ENCODE results near the gene UBE2J1.

UBE2J1 gene

DNA sequence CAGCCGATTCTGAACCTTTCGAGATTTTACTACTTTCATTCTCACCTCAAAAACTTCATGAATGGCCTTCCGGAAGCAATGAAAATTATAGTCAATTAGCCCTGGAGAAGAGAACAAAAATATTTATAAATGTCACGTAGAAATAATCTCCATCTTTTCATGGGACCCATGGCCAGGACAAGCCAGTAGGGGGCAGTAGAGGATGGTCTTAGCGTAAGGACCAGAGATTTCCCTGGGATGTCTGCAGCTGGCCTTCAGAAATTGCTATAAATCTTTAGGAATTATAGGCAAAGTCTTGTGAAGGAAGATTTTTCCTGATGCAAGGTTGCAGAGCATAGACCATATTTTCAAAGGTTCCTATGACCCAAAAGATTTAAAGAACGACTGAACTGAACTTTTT is 15.6 kb upstream of the UBE2J1 start:
- DNase-seq (ENCODE audit: low read depth, low spot score), result no peak

DNA sequence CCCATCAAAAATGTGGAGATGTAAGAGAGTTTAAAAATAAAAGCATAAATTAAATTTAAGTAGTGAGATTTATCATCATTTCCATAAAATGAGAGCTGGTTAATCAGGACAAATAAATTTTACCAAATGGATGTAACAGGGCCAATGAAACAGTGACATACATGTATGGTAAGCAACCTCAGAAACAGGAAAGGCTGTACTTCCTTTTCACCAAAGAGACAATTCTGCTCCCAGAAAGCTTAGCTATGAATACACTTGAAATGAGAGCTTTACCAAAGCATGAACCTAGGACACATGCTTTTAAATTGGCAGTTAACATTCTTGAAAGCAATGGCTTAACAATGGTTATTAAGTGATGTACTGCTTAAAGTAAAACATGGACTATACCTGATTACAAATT is 12.1 kb upstream of the UBE2J1 start:
- no peak for DNase-seq (ENCODE audit: low read depth, low spot score)

DNA sequence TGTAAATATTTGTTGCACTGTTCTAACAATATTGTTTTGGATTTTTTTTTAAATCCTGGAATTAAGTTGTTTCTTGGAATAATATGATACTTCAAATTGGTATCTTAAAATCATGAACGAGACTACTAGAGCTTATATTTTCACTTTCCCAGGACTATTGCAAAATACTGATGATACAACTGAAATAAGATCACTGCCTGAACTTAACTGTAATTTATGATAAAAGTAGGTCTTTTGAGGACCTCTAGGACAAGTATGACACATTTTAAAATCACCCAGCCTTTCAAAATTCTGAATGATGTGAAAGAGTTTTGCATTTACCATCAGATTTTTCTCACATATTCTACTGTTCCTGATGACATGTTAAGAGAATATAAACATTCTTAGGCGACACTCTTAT is 8.6 kb upstream of the UBE2J1 start:
- DNase-seq (ENCODE audit: low read depth, low spot score), result no peak

DNA sequence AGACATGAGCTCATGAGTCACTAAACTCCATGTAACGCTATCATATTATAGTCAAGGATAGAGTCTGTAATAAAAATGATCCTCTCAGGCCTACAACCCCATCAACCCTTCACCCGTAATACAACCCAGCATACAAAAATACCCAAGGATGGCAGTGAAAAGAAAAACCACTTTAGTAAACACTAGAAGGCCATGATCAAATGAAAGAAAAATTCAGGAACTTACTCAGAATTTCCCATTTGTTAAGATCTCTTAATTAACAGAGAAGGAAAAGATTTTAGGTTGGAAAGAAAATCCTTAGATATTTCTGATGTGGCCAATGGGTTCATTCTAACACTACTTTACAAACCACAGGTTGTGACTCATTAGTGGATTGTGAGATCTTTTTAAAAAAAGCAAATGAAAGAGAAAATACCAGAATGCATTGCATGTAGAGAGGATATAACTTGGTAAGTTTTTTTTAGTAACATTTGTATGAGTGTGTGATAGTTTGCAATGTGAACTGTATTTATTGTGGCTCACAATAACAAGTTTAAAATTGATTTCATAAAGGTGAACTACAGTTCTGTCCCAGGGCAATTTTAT is 8.0 kb upstream of the UBE2J1 start:
- DNase-seq (ENCODE audit: low read depth, low spot score), result no peak

DNA sequence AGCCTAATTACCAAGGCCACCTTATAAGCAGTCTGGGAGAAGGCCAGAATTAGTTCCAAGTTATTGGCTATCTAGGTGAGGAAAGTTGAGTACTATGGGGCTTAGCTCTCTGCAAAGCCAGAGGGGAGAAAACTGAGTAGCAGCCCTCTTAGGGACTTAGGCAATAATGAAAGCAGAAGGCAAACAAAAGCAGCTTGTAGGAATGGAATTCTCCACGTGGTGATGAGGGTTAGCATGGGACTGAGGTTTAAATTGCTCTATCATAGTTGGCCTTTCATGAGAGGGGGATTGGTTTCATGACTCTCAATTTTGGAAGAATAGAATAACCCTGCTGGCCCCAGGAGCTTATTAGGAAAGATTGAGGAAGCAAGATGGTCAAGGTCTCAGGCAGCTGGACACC is 7.0 kb upstream of the UBE2J1 start:
- DNase-seq (ENCODE audit: low read depth, low spot score), result no peak

DNA sequence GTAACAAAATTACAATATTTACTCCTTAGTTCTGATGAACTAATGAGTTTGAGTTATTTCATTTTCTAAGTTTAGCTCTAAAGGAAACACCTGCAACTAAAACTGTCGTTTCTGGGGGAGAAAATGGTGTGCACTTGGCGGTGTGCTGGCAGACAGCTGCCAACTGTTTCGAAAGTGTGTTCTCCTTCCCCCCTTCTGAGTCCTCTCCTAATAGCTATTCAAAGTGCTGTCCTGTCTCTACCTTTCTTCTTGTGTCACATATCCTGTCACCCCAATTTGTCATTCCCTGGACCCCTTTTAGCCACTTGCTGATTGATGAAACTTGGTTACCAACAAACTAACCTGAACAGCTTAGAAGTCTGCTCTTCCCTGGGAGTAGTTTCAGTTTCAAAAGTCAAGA is 4.9 kb upstream of the UBE2J1 start:
- no peak for DNase-seq (ENCODE audit: low read depth, low spot score)

DNA sequence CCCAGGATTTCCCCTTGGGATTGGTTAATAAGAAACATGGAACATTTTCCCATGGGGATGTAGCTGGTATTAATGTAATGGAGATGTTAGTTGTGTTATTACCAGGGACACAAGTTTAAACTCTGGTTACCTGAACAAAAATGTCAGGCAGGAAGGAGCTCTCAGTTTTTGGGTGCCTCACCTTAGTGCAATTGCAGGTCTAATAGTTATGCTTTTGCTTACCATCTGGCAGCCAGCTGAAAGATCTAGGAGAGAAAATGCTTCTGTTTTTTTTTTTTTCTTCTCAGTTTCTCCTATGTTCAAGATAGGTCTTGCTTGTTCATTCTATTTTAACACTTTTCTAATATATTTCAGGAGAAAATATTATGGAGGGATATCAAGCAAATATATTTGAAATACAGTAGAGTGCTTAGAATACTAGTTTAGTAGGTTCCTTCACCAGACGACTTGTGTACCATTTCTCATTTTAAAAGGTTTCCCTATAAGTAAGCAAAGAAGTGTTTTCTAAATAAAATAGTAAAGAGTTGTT is 4.2 kb upstream of the UBE2J1 start:
- no peak for DNase-seq (ENCODE audit: low read depth, low spot score)

DNA sequence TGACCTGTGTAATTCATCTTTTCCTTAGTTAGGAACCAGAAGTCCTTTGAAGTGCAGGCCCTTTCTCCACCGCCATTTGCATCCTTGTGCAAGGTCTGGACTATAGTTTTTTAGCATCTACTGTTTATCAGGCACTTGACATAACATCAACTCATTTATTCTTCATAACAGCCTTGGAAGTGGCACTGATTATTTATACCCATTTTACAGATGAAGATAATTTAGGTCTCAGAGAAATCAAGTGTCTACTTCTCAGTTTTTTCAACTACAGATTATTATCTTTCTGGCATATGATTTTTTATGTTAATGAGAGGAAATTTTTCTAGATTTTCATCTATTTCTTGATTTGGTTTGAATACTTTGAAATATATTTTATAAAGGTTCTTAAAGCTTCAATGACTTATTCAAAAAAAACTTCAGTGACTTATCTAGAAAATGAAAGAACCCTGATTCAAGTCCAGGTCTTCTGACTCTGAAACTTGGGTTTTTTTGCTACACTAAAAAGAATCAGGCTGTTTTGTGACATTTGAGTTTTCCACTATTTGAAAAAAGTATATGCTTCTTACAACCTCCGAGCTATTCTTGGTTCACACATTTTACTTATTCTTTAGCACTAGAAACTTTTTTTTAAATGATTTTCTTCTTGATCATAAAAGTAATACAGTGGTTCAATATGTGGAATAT is 3.1 kb upstream of the UBE2J1 start:
- no peak for DNase-seq (ENCODE audit: low read depth, low spot score)

DNA sequence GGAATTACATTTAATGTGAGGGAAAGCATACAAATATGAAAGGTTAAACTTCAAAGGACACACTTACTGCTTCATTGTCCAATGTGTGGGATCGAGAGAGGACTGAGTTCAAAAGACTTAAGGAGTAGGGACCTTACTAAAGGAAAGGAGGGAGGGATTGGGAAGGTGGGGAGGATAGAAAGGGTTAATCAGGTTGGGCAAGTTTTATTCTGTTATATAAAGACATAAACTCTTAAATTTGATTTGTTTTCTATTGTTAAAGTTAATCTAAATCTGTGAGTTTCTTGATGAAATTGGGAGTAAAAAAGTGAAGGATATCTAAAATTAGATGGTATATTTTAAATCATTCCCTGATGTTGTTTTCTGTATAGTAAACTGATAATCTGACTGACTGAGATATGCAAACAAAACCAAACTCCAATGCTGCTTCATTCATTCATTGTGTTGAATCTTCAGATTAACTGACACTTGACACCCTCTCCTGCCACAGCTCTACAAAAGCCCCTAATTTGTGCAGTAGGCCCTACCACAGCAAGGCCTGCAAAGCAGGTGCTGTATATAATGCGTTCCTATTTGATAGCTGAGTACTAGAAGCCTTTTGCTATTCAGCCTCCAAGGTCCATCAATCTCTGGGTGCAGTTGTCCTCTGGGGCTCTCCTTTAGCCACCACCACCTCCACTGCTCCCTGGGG is 1.3 kb upstream of the UBE2J1 start:
- DNase-seq (ENCODE audit: low read depth, low spot score), result no peak

DNA sequence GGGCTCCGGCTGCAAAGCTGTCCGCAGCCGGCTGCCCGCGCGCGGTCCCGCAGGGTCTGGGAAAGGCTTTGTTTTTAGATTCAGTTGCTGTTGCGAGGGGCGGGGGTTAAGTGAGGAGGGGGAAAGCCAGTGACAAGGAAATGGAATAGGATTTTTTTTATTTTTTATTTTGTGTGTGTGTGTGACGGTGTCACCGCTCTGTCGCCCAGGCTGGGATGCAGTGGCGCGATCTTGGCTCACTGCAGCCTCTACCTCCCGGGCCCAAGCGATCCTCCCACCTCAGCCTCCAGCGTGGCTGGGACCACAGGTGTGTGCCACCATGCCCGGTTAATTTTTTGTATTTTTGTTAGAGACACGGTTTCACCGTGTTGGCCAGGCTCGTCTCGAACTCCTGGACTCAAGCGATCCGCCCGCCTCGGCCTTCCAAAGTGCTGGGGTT is 615 bp upstream of the UBE2J1 start:
- DNase-seq (ENCODE audit: low read depth, low spot score), result no peak

DNA sequence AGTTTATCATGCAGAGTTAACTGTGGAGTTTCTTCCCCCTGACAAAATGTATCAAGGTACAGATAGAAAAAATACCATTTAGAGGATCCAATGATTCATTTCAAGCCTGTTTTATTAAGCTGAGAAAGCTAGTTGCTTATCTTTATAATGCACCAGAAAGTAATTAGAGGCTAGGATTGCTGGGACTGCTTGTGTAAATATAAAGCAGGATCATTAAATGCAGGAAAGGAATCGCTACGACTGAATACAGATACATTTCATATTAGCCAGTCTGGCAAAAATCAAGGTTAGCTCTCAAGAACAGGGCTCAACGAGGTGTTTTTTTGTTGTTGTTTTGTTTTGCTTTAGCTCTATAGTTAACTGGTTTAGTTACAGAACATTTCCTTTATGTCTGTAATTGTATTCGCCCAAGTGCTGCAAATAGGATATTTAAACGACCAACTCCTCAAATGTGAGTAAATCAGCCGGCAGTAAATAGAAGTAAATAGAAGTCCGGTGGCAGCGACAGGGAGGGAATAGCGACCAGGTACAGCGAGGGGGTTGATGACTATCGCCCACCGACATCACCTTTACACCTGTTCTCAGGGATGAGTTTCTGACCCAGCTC is 748 bp downstream of the UBE2J1 start:
- DNase-seq (ENCODE audit: low read depth, low spot score), result no peak

DNA sequence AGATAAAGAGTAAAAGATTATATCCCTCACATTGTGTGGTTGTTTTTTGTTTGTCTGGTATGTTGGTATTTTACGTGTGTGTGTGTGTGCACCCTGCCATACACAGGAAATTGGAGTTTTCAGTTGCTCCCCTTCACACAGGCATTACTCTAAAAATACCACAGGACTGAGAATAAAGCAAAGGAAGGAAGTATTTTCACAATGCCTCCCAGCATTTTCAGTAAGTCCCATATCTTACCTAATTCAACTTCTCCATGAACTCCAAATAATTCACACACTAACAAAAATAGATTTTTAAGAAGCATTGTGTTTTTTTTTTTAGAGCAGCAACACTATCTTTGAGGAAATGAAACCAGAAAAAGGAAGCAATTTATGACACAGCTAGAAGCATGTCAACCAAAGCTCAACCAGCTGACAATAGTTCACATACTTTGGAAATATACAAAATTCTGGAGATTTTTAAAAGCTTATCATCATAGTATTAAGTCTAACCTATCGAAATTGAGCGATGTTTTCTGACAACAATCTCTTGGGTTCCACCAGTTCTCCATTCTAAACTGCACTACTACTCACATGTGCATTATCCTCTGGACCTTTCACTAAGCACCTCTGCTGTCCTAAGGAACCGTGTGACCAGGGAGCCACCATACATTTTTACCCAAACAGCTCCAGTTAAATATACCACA is 2.1 kb downstream of the UBE2J1 start:
- DNase-seq (ENCODE audit: low read depth, low spot score), result no peak

DNA sequence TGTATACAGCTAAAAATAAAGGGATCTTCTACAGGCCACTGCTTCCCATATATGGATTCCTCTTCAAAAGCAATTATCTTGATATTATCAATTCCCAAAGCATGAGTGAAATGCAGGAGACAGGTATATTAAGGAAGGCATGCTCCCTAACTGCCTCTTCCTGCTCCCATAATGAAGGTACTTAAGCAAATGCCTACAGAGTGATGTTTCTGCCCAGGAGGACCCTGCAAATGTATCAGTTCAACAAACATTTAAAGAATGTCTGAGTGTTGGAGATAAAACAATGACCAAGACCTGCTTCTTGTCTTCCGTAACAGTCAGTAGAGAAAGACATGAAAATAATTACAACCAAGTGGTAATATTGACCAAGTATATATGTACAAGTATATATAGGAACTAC is 4.2 kb downstream of the UBE2J1 start:
- no peak for DNase-seq (ENCODE audit: low read depth, low spot score)

DNA sequence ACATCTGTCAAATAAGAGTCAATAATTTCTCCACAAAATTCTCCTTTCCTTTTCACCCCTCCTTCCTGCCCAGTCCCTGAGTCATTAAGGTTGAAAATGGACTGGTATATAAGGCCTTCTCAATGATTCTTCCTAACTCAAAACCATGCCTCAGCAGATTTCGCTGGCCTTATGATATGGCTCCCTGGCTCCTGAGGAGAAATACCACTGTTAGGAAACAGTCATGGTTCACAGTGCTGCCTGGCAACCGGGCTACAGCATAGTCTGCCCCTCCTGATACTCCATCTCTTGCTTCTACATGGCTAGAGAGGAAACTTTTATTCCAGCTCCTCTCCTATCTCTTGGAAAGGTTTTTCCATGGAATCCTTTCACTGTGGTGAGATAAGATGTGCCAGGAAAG is 4.7 kb downstream of the UBE2J1 start:
- DNase-seq (ENCODE audit: low read depth, low spot score), result no peak

DNA sequence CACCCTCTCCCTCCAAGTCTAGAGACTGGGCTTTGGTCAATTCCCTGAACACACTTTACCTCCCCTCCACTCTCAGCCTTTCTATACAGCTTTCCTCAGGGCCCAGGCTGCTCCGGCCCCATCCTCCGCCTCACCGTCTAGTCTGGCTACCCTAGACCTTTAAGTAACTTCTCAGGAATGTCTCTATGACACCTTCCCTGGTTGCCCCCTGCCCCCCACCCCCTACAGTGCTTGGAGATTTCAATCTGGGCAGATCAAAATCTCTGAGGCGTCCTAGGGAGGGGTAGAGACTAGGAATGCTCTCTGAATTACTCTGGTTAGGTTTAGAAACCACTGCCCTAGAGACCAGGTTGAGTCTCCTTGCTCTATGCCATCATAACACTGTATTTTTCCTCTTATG is 6.1 kb downstream of the UBE2J1 start:
- peak; percentile 65 for DNase-seq (ENCODE audit: low read depth, low spot score)

DNA sequence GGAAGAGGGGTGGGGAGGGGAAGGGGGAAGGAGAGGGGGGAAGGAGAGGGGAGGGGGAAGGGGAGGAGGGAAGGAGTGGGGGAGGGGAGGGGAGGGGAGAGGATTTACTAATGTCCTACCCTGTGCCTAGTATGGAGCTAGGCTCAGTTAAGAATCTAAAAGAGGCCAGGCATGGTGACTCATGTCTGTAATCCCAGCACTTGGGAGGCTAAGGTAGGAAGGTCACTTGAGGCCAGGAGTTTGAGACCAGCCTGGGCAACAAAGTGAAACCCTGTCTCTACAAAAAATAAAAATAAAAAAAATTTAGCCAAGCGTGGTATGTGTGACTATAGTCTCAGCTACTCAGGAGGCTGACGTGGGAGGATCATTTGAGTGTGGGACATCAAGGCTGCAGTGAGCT is 13.0 kb downstream of the UBE2J1 start:
- no peak for DNase-seq (ENCODE audit: low read depth, low spot score)

DNA sequence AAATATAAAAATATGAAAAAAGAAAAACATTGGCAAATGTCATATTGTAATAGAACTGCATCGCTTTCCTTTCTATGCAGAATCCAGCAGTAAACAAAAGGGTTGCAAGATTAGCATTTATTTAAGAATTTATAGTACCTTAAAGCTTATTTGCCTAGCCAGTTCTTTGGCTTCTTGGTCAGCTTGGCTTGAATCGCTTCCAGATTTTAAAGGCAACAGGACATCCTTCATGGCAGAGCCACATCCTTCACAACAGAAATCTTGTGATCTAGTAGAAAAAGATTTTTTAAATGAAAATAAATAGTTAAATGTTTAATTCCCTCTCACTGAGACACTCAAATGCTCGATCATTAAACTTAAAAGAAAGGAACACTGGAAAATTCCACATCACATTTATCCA is 17.4 kb downstream of the UBE2J1 start:
- DNase-seq (ENCODE audit: low read depth, low spot score), result no peak

DNA sequence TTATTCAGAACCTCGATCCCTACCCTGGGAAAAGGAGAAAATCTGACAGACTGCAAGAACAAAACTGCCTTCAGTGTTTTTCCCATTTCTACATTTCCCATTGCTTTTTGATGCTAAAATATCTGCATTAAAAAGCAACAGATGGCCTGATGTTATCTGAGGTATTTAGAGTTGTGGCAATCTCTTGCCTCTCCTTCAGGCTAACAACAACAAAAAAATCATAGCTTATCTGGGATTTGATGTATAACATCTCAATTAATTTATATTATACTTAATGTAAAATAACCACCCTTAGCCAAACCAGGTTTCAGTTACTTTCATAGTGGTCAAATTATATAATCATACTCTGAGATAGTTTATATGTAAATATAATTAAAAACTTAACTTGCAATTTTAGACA is 21.6 kb downstream of the UBE2J1 start:
- DNase-seq (ENCODE audit: low read depth, low spot score), result no peak

DNA sequence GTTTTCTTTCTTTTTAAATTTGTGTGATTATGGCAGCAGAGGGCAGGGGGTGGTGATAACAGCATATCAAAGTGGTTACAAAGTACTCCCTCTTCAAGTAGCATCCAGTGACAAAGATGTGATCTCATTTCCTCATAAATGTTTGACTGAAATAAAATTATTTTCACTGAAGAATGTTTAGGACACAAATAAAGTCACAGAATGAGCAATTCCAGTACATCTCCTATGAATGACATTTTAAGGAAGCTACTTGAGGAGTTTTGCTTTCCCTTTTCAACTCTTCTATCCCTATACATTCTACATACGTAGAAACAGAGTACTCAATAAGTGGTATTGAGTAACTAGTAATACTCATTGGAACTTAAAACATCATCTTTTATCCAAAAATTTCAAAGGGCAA is 23.5 kb downstream of the UBE2J1 start:
- no peak for DNase-seq (ENCODE audit: low read depth, low spot score)

DNA sequence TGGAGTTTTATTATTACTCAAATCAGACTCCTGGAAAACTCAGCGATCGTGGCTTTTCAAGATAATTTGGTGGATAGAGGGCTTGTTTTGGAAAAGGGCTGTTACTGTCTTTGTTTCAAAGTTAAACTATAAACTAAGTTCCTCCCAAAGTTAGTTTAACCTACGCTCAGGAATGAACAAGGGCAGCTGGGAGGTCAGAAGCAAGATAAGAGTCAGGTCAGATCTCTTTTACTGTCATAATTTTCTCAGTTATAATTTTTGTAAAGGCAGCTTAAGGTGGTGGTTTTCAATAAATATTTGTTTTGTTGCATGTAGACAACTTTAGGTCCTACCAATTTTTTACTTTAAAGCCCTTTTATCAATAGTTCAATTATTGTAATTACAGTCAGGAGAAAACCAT is 28.2 kb downstream of the UBE2J1 start:
- DNase-seq (ENCODE audit: low read depth, low spot score), result no peak

DNA sequence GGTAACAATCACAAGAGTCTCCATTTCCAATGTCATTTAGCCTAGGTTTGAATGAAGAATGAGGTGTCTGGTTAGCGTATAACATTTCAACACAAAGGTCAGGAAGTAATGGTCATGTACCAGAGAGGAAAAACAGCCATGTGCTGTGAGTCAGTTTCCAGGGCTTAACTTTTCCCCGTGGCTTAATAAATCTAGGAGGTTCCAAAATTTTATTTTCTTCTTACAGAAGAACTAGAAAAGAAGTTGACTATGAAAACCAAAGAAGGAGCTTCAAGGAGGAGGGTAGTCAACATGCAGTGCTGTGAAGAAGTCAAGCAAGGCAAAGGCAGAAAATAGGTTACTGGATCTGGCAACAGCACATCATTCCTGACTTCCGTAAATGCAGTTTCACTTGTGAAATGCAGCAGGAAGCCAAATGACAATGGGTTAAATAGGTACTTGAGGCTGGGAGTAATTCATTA is 29.0 kb downstream of the UBE2J1 start:
- no peak for DNase-seq (ENCODE audit: low read depth, low spot score)

Data from ELF-1 (cell line).